Measurements from ENCODE around the gene GPR173. TPM values are rescaled to one million over a fixed set of nuclear protein-coding genes. Genes with fewer than 3 reads are reported as not detected.

GPR173 gene
- total and polyA plus RNA-seq, 8 donors: 0.44 to 7.5 (median 0.77) TPM; not detected in 4

DNA sequence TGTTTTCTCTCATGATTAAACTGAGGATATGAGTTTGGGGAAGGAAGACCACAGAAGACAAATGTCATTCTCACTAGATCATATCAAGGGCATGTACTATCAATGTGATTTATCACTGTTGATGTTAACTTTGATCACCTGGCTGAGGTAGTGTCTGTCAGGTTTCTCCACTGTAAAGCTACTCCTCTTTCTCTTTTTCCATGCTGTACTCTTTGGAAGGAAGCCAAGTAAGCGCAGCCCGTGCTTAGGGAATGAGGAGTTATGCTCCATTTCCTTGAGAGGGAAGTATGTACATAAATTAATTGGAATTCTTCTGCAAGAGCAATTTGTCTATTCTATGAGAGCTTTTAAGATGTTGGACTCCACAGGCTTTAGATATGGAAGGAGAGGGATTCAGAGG lies 41.3 kb downstream of the GPR173 start:
- Histone ChIP-seq H3K27me3 (peaks cover 0 to 3% (median 0%) of the 10 kb centered on the region in 3 donors), H3K27ac (peak overlapping the region in 1 of 5 donors; percentile 92), H3K9me3 (no peaks in the 10 kb centered on the region), H3K4me1 (peaks cover 0 to 37% (median 23%) of the 10 kb centered on the region in 4 donors), H3K36me3 (peaks cover 0 to 20% (median 15%) of the 10 kb centered on the region in 4 donors), H3K4me3 (no peak overlapping the region)
- TF ChIP-seq EP300 (IDR thresholded peaks at IDR 0.05): no peak
- TF ChIP-seq, protein P1, sequence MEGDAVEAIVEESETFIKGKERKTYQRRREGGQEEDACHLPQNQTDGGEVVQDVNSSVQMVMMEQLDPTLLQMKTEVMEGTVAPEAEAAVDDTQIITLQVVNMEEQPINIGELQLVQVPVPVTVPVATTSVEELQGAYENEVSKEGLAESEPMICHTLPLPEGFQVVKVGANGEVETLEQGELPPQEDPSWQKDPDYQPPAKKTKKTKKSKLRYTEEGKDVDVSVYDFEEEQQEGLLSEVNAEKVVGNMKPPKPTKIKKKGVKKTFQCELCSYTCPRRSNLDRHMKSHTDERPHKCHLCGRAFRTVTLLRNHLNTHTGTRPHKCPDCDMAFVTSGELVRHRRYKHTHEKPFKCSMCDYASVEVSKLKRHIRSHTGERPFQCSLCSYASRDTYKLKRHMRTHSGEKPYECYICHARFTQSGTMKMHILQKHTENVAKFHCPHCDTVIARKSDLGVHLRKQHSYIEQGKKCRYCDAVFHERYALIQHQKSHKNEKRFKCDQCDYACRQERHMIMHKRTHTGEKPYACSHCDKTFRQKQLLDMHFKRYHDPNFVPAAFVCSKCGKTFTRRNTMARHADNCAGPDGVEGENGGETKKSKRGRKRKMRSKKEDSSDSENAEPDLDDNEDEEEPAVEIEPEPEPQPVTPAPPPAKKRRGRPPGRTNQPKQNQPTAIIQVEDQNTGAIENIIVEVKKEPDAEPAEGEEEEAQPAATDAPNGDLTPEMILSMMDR (IDR thresholded peaks at IDR 0.05): no peak
- TF ChIP-seq POLR2A (IDR thresholded peaks at IDR 0.05): no peak
- intact Hi-C loops (cut with DNase I; ENCODE audit: low total_unique reads): no loop called here
- WGBS, 5 donors: 7 to 59% (median 47%) methylated on average over 2 of the region's 2 CpGs
- DNase-seq: no peak

DNA sequence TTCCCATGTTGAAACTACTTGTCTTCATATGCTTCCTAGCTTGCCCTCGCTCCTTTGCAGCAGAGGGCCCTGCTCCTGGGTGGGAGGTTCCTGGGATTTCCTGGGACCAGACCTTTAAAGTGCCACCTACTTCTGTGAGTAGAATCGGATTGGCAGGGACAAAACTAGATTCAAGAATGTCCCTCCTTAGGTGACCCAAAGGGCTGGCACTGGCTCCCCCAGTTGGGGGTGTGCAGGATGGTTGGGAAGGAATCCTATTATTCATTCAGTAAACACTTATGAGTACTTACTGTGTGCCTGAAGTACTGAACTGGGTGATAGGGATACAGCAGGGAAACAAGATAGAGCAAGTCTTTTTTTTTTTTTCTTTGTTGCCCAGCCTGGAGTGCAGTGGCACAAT lies 42.8 kb downstream of the GPR173 start:
- no peak for TF ChIP-seq EP300 (IDR thresholded peaks at IDR 0.05)
- TF ChIP-seq, protein P1 (IDR thresholded peaks at IDR 0.05): no peak
- no peak for TF ChIP-seq POLR2A (IDR thresholded peaks at IDR 0.05)
- no peak for TF ChIP-seq POLR2AphosphoS5 (IDR thresholded peaks at IDR 0.05)
- H3K4me1 ChIP-seq: peaks cover 0 to 28% (median 21%) of the 10 kb centered on the region in 4 donors
- 77 to 100% (median 87%) methylated on average over 2 of the region's 2 CpGs; no CpG with 5 or more reads in 1 of the 5 donors for WGBS, 5 donors
- no peaks in the 10 kb centered on the region for H3K9me3 ChIP-seq
- H3K36me3 ChIP-seq: peaks cover 0 to 6% (median under 1%) of the 10 kb centered on the region in 4 donors
- peaks cover 0 to 3% (median 0%) of the 10 kb centered on the region in 3 donors for H3K27me3 ChIP-seq
- DNase-seq: no peak
- intact Hi-C loops (cut with DNase I; ENCODE audit: low total_unique reads): no loop called here
- H3K27ac ChIP-seq: no peak overlapping the region
- no peak overlapping the region for H3K4me3 ChIP-seq

DNA sequence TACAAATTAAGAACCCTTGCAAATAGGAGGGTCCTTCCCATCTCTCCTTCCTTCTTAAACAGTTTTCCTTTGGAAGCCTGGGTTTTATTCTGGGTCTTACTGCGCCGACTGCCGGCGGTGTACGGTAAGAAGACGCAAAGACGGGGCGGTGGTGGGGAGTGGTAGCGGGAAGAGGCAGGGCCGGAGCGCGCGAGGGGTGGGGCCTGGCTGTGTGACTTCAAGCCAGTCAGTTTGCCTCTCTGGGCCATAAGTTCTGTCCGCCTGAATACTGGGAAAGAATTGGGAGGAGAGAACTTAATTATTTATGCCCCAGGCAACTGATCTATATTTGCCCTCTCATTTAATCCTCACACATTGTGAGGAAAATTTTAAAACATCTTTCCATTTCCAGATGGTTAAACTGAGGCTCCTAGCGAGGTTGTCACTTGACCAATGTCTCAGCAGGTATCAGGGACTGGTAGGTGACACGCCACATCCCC lies 44.6 kb downstream of the GPR173 start:
- intact Hi-C loops (cut with DNase I; ENCODE audit: low total_unique reads): no loop called here
- DNase-seq: peak; percentile 85 to 90
- H3K36me3 ChIP-seq: no peaks in the 10 kb centered on the region
- 0 to 33% (median 7%) methylated on average over 16 of the region's 16 CpGs for WGBS, 5 donors
- H3K4me1 ChIP-seq: peaks cover 0 to 11% (median 8%) of the 10 kb centered on the region in 4 donors
- no peaks in the 10 kb centered on the region for H3K9me3 ChIP-seq
- H3K4me3 ChIP-seq: peak overlapping the region; percentile 58 to 68 (median 63)
- H3K27me3 ChIP-seq: peaks cover 0 to under 1% (median 0%) of the 10 kb centered on the region in 3 donors
- TF ChIP-seq, protein P1 (IDR thresholded peaks at IDR 0.05): peak in 5 of 7 experiments; percentile 25 to 66 (median 38)
- no peak for TF ChIP-seq EP300 (IDR thresholded peaks at IDR 0.05)
- peak in 1 of 3 donors; percentile 54 for TF ChIP-seq POLR2AphosphoS5 (IDR thresholded peaks at IDR 0.05)
- no peak for TF ChIP-seq POLR2A (IDR thresholded peaks at IDR 0.05)
- peak overlapping the region; percentile 80 to 93 (median 91) for H3K27ac ChIP-seq

DNA sequence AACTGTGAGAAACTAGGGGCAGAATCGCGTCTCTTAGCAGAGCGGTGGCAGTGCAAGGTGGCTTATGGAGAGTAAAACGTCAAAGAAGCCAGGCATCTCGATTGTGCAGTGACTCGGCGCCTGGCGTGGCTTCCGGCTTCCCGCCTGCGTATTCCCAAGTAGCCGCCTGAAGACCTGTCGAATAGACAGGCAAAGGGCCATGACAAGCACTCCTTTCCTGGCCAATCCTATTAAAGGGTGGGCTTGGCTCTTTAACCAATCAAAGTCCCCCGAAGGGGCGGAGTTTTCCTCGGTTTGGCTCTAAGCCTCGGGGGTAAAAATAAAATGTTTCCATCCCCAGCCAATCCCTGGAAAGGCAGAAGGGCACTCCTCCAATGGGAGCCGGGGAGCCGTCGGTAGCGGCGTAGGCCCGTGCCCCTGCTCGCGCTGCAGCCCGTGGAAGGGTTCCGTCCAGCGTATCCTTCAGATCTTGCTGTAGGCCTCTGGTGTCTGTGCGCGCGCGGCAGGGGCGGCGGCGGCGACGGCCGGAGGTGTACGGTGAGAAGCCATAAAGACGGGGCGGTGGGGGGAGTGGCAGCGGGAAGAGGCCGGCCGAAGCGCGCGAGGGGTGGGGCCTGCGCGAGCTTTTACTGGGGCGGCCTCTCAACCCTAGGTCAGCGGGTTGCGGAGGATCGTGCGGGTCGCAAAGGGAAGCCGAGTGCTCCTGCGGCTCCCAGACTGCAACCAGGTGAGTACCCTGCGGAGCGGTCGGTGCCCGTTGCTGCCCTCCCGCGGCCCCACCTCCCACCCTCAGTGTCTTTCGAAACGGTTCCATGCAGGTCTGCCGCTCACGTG lies 45.4 kb downstream of the GPR173 start, which contains the start of gene KANTR:
TSS of gene KANTR (plus strand) at position 395 of the 834 bp plus-strand sequence. CDS start 30,131 bp downstream, outside the sequence.
- TF ChIP-seq EP300 (IDR thresholded peaks at IDR 0.05): no peak
- TF ChIP-seq, protein P1 (IDR thresholded peaks at IDR 0.05): no peak
- peak in 1 of 4 donors; percentile 34 for TF ChIP-seq POLR2A (IDR thresholded peaks at IDR 0.05)
- TF ChIP-seq POLR2AphosphoS5 (IDR thresholded peaks at IDR 0.05): peak; percentile 74 to 84 (median 74)
- peak within 1 kb of the TSS; percentile 91 to 94 (median 91) for H3K27ac ChIP-seq
- H3K27me3 ChIP-seq: no peaks in the 10 kb centered on the region
- WGBS, 5 donors: 1 to 59% (median 10%) methylated on average over 19 to 67 of the region's 67 CpGs
- no peaks in the 10 kb centered on the region for H3K9me3 ChIP-seq
- peak; percentile 84 to 96 for DNase-seq
- H3K36me3 ChIP-seq: peaks cover 0 to 5% (median 5%) of the 10 kb centered on the region in 4 donors
- H3K4me3 ChIP-seq: peak within 1 kb of the TSS; percentile 58 to 68 (median 63)
- H3K4me1 ChIP-seq: peaks cover 0 to 9% (median 6%) of the 10 kb centered on the region in 4 donors
- intact Hi-C loops (cut with DNase I; ENCODE audit: low total_unique reads): no loop called here
